Neural crest cell (in vitro differentiated cells): ENCODE measurements around the gene EIF1B. TPM values are rescaled to one million over a fixed set of nuclear protein-coding genes. Genes with fewer than 3 reads are reported as not detected.

Experiments
- DNase-seq: peaks from one replicate; pipeline ENCODE4 v3.0.0; 2021; ENCODE audit warnings: low read depth, mixed read lengths, low spot score
- H3K27ac Mint-ChIP-seq: one replicate; pipeline ENCODE4 v1.8.0; 2021; ENCODE audit warnings: mild to moderate bottlenecking, mixed read lengths; ENCODE audit not compliant: unreplicated experiment
- H3K27me3 Mint-ChIP-seq: 2 replicates; pipeline ENCODE4 v1.8.0; 2021; ENCODE audit warnings: low read depth, mild to moderate bottlenecking, mixed read lengths
- H3K36me3 Mint-ChIP-seq: 2 replicates; pipeline ENCODE4 v1.8.0; 2021; ENCODE audit warnings: low read depth, mild to moderate bottlenecking, mixed read lengths
- H3K4me1 Mint-ChIP-seq: 2 replicates; pipeline ENCODE4 v1.8.0; 2021; ENCODE audit warnings: mixed read lengths
- H3K4me3 Mint-ChIP-seq: one replicate; pipeline ENCODE4 v1.8.0; 2021; ENCODE audit warnings: mild to moderate bottlenecking, mixed read lengths
- H3K9me3 Mint-ChIP-seq: 2 replicates; pipeline ENCODE4 v1.8.0; 2021; ENCODE audit warnings: mixed read lengths
- CTCF ChIP-seq: fragments of 200-600 bp; sonication (generic); conservative IDR thresholded peaks from 2 replicates; pipeline ENCODE4 v1.5.0; 2021; ENCODE audit warnings: antibody characterized with exemption, mild to moderate bottlenecking
- total RNA-seq: library from RNA; stranded (reverse); gene quantifications from 2 replicates; pipeline ENCODE4 v1.2.1, GENCODE V29; 2021

EIF1B gene
- total RNA-seq, 1 donor from 2014 or later, result 91.3 TPM

DNA sequence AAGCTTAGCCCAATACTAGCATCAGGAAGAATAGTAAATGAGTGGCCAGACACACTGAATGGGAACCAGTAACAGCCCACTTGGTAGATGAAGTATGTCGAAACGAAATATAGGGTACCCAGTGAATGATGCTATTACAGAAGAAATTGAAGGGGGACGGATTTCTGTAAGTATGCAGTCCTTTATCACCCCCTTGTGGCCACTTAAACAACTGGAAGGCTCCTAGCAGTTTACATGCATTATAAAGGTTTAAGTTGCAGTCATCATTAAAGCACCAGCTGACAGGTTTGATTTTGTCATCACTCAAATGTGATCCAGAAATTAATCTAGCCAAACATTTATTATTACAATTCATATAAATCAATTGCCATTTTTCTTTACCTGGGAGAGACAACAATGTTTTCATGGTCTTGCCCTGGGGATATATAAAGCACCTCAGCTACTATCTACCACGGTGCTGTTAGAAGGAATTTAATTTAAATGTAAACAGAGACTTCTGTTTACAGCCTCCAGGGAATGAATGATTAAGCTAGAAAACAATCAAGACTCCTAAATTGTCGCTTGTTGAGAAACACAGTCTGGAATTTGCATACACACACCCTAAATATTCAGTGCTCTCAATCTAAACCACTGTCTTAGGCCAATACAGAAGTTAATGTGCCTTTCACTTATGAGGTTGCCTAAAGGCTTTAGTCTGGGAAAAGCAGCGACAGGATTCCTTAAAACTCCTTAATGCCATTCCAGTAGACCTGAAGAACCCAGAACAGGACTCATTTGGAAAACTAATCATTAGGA lies 7.8 kb downstream of the EIF1B start:
- Mint-ChIP-seq H3K27ac (no peak overlapping the region), H3K9me3 (no peaks in the 10 kb centered on the region), H3K36me3 (peaks cover 2% of the 10 kb centered on the region), H3K27me3 (no peaks in the 10 kb centered on the region), H3K4me1 (no peaks in the 10 kb centered on the region), H3K4me3 (peak overlapping the region; percentile 72)
- DNase-seq, result peak; percentile 40
- TF ChIP-seq CTCF, result peak; percentile 91

GRCh38 chr3:40321818-40322217 lies 12.3 kb downstream of the EIF1B start:
- Mint-ChIP-seq H3K27ac (no peak overlapping the region), H3K4me3 (no peak overlapping the region), H3K36me3 (no peaks in the 10 kb centered on the region)

GRCh38 chr3:40323946-40324345 lies 14.4 kb downstream of the EIF1B start:
- H3K27ac Mint-ChIP-seq, result no peak overlapping the region
- H3K27me3 Mint-ChIP-seq, result no peaks in the 10 kb centered on the region
- DNase-seq, result no peak
- no peaks in the 10 kb centered on the region for H3K9me3 Mint-ChIP-seq
- H3K36me3 Mint-ChIP-seq, result no peaks in the 10 kb centered on the region
- no peak for TF ChIP-seq CTCF
- H3K4me3 Mint-ChIP-seq, result no peak overlapping the region
- H3K4me1 Mint-ChIP-seq, result peaks cover 4% of the 10 kb centered on the region

More at GRCh38 chr3:40321818-40322217, 12.3 kb downstream of the EIF1B start:
- no peak for TF ChIP-seq CTCF
- H3K27me3 Mint-ChIP-seq, result no peaks in the 10 kb centered on the region
- no peak for DNase-seq
- H3K4me1 Mint-ChIP-seq, result no peaks in the 10 kb centered on the region
- no peaks in the 10 kb centered on the region for H3K9me3 Mint-ChIP-seq

DNA sequence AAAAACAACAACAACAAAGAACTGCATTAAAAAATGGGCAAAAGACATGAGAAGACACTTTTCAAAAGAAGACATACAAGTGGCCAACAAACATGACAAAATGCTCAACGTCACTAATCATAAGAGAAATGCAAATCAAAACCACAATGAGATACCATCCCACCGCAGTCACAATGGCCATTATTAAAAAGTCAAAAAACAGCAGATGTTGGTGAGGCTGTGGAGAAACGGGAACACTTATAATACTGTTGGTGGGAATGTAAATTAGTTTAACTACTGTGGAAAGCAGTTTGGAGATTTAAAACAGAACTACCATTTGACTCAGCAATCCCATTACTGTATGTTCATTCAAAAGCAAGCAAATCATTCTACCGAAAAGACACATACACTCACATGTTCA lies 15.1 kb downstream of the EIF1B start:
- H3K9me3 Mint-ChIP-seq, result no peaks in the 10 kb centered on the region
- H3K27ac Mint-ChIP-seq, result no peak overlapping the region
- H3K27me3 Mint-ChIP-seq, result no peaks in the 10 kb centered on the region
- TF ChIP-seq CTCF, result no peak
- DNase-seq, result no peak
- no peak overlapping the region for H3K4me3 Mint-ChIP-seq
- H3K4me1 Mint-ChIP-seq, result peaks cover 4% of the 10 kb centered on the region
- H3K36me3 Mint-ChIP-seq, result no peaks in the 10 kb centered on the region

- H3K36me3 Mint-ChIP-seq, result no peaks in the 10 kb centered on the region
- DNase-seq, result no peak
- TF ChIP-seq CTCF, result no peak
- H3K9me3 Mint-ChIP-seq, result no peaks in the 10 kb centered on the region
- H3K27ac Mint-ChIP-seq, result no peak overlapping the region
- no peaks in the 10 kb centered on the region for H3K27me3 Mint-ChIP-seq
- H3K4me1 Mint-ChIP-seq, result peaks cover 4% of the 10 kb centered on the region
- no peak overlapping the region for H3K4me3 Mint-ChIP-seq
Observed at GRCh38 chr3:40325465-40325864, 16.0 kb downstream of the EIF1B start.
